ENCODE data around the gene CTNNA2.

CTNNA2 gene

DNA sequence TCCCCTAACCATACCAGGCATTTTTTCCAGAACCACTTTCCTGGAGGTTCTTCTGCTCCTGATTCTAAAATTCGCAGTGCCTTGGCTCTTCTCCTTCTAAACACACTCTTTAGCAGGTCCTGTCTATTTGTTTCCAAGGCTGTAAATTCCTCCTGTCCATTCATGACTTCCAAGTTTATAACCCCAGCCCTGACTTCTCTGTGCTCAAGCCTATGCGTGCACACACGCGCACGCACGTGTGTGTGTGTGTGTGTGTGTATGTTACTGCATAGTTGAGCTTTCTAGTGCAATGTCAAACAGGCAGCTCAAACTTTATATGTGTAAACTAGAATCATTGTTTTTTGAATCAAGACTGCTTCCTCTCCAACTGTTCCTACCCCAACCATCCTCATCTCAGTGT, 454.0 kb downstream of the CTNNA2 start:
- H4K12ac ChIP-seq (ENCODE audit: low read depth, low read length): no peak overlapping the region
- no peaks in the 10 kb centered on the region for H3K36me3 ChIP-seq (ENCODE audit: control insufficient read depth in 1 of 2, insufficient read depth in 2 of 2, low read length in 2 of 2)
- no peaks in the 10 kb centered on the region for H3K27me3 ChIP-seq (ENCODE audit: insufficient read depth, low read length)
- no peak overlapping the region for H2AK5ac ChIP-seq (ENCODE audit: low read length)
- no peak overlapping the region for H3K27ac ChIP-seq (ENCODE audit: low read depth, low read length)
- no peak overlapping the region for H4K91ac ChIP-seq (ENCODE audit: low read depth, low read length)
- H3K9ac ChIP-seq (ENCODE audit: low read length): no peak overlapping the region
- no peak overlapping the region for H3K23ac ChIP-seq (ENCODE audit: low read length)
- no peaks in the 10 kb centered on the region for H3K9me3 ChIP-seq (ENCODE audit: insufficient read depth, low read depth, low read length)
- WGBS (ENCODE audit: extremely low coverage, insufficient coverage, insufficient read length): no CpG with 5 or more reads among the region's 6 CpGs
- H3K4me3 ChIP-seq (ENCODE audit: low read depth, low read length): no peak overlapping the region
- no peak for DNase-seq
- H3K79me2 ChIP-seq (ENCODE audit: control insufficient read depth, insufficient read depth, low read length, poor library complexity): no peaks in the 10 kb centered on the region
- no peak overlapping the region for H4K8ac ChIP-seq (ENCODE audit: low read depth, low read length)
- no peak overlapping the region for H2BK12ac ChIP-seq (ENCODE audit: low read length)
- no peak overlapping the region for H3K18ac ChIP-seq (ENCODE audit: low read length)
- H2BK5ac ChIP-seq (ENCODE audit: low read depth, low read length, poor library complexity): no peak overlapping the region
- H3K4ac ChIP-seq (ENCODE audit: low read depth, low read length): no peak overlapping the region
- H3K4me2 ChIP-seq (ENCODE audit: low read length): no peak overlapping the region
- H3K4me1 ChIP-seq (ENCODE audit: control insufficient read depth in 1 of 2, insufficient read depth in 2 of 2, low read length in 2 of 2): no peaks in the 10 kb centered on the region
- H3K14ac ChIP-seq (ENCODE audit: low read length): no peak overlapping the region
- no peak overlapping the region for H2BK120ac ChIP-seq (ENCODE audit: insufficient read depth, low read length, poor library complexity)
- no peak overlapping the region for H2AFZ ChIP-seq (ENCODE audit: insufficient read depth, low read length, poor library complexity)
- no peaks in the 10 kb centered on the region for H3K79me1 ChIP-seq (ENCODE audit: low read length)

DNA sequence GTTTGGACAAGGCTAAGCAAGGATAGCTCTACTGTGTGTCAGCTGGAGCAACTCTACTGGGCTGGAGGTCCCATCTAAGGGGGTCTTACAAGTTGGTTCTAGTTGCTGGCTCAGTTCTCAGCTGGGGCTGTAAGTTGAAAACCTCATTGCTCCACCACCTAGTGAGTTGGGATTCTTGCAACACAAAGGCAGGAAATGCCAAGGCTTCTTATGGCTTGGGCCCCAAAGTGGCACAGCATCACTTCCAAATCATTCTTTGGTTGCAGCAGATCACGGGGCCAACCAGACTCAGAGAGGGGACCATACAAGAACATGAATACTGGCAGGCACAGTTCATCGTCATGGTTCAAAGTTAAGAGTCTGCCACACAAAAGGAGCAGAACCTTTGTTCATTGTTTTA, 459.0 kb downstream of the CTNNA2 start:
- Histone ChIP-seq H2BK12ac (ENCODE audit: low read length) (no peak overlapping the region), H4K8ac (ENCODE audit: low read depth, low read length) (no peak overlapping the region), H3K23ac (ENCODE audit: low read length) (no peak overlapping the region), H3K4me1 (ENCODE audit: control insufficient read depth in 1 of 2, insufficient read depth in 2 of 2, low read length in 2 of 2) (no peaks in the 10 kb centered on the region), H3K27me3 (ENCODE audit: insufficient read depth, low read length) (no peaks in the 10 kb centered on the region), H4K91ac (ENCODE audit: low read depth, low read length) (no peak overlapping the region), H3K14ac (ENCODE audit: low read length) (no peak overlapping the region), H3K4me3 (ENCODE audit: low read depth, low read length) (no peak overlapping the region), H3K79me1 (ENCODE audit: low read length) (no peaks in the 10 kb centered on the region), H3K36me3 (ENCODE audit: control insufficient read depth in 1 of 2, insufficient read depth in 2 of 2, low read length in 2 of 2) (no peaks in the 10 kb centered on the region), H3K9me3 (ENCODE audit: insufficient read depth, low read depth, low read length) (no peaks in the 10 kb centered on the region), H2BK120ac (ENCODE audit: insufficient read depth, low read length, poor library complexity) (no peak overlapping the region), H2AFZ (ENCODE audit: insufficient read depth, low read length, poor library complexity) (no peak overlapping the region), H2AK5ac (ENCODE audit: low read length) (no peak overlapping the region), H3K27ac (ENCODE audit: low read depth, low read length) (no peak overlapping the region), H3K79me2 (ENCODE audit: control insufficient read depth, insufficient read depth, low read length, poor library complexity) (no peaks in the 10 kb centered on the region), H3K9ac (ENCODE audit: low read length) (no peak overlapping the region), H3K4ac (ENCODE audit: low read depth, low read length) (no peak overlapping the region), H4K12ac (ENCODE audit: low read depth, low read length) (no peak overlapping the region), H3K18ac (ENCODE audit: low read length) (no peak overlapping the region), H2BK5ac (ENCODE audit: low read depth, low read length, poor library complexity) (no peak overlapping the region), H3K4me2 (ENCODE audit: low read length) (no peak overlapping the region)
- DNase-seq: no peak
- no CpG with 5 or more reads among the region's 2 CpGs for WGBS (ENCODE audit: extremely low coverage, insufficient coverage, insufficient read length)

DNA sequence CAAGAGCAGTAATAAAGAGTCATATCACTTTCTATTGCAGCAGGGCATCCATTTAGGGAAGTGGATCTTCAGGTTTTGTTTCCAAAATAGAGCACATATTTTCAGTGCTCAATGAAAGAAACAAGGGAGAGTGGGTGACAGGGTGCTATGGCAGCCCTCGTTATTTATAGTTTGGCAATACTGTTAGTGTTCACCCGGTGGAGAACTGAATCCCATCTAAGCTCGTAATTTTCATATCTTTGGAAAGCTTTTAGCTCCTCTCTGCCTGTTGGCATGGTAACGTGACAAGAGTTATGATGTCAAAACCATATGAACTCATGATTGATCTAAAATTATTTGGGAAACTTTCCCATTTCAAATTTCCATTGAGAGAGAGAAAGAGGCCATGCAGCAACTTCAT, 459.8 kb downstream of the CTNNA2 start:
- Histone ChIP-seq H2BK5ac (ENCODE audit: low read depth, low read length, poor library complexity) (no peak overlapping the region), H2AK5ac (ENCODE audit: low read length) (no peak overlapping the region), H3K23ac (ENCODE audit: low read length) (no peak overlapping the region), H2AFZ (ENCODE audit: insufficient read depth, low read length, poor library complexity) (no peak overlapping the region), H4K8ac (ENCODE audit: low read depth, low read length) (no peak overlapping the region), H3K9ac (ENCODE audit: low read length) (no peak overlapping the region), H3K9me3 (ENCODE audit: insufficient read depth, low read depth, low read length) (no peaks in the 10 kb centered on the region), H3K79me2 (ENCODE audit: control insufficient read depth, insufficient read depth, low read length, poor library complexity) (no peaks in the 10 kb centered on the region), H3K27me3 (ENCODE audit: insufficient read depth, low read length) (no peaks in the 10 kb centered on the region), H3K27ac (ENCODE audit: low read depth, low read length) (no peak overlapping the region), H3K36me3 (ENCODE audit: control insufficient read depth in 1 of 2, insufficient read depth in 2 of 2, low read length in 2 of 2) (no peaks in the 10 kb centered on the region), H4K91ac (ENCODE audit: low read depth, low read length) (no peak overlapping the region), H4K12ac (ENCODE audit: low read depth, low read length) (no peak overlapping the region), H3K4me3 (ENCODE audit: low read depth, low read length) (no peak overlapping the region), H2BK12ac (ENCODE audit: low read length) (no peak overlapping the region), H3K4ac (ENCODE audit: low read depth, low read length) (no peak overlapping the region), H3K14ac (ENCODE audit: low read length) (no peak overlapping the region), H3K79me1 (ENCODE audit: low read length) (no peaks in the 10 kb centered on the region), H3K18ac (ENCODE audit: low read length) (no peak overlapping the region), H3K4me2 (ENCODE audit: low read length) (no peak overlapping the region), H2BK120ac (ENCODE audit: insufficient read depth, low read length, poor library complexity) (no peak overlapping the region), H3K4me1 (ENCODE audit: control insufficient read depth in 1 of 2, insufficient read depth in 2 of 2, low read length in 2 of 2) (no peaks in the 10 kb centered on the region)
- WGBS (ENCODE audit: extremely low coverage, insufficient coverage, insufficient read length): no CpG with 5 or more reads among the region's 4 CpGs
- DNase-seq: no peak

DNA sequence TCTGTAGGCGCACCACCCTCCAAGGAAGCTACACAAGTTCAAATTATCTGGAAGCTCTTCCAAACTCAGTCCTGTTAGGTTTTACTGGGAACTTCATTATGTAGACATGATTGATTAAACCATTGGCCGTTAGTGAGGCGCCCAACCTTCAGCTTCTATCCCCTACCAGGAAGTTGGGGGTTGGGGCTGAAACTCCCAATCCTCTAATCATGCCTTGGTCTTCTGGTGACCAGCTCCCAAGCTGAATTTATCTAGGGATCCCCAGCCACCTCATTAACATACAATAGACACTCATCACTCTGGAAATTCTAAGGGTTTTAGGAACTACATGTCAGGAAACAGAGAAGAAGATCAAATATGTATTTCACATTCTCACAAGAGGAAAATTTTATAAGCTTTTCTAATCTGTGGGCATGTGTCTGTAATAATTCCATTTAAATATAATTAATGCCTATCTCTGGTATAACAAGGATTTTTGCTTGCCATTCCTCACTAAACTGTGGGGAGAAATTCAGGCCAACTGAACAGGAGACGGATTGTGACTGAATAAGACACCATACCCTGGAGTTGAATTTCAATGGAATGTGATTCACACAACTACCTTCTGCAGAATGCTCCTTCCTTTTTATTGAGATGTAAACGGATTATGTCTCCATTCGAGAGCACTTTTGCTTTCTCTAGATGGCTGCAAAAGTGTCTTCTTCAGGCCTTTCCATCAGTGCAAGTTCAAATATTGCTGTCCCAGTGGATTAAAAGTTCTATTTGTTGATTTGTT, 463.1 kb downstream of the CTNNA2 start:
- H3K14ac ChIP-seq (ENCODE audit: low read length): no peak overlapping the region
- H3K4me1 ChIP-seq (ENCODE audit: control insufficient read depth in 1 of 2, insufficient read depth in 2 of 2, low read length in 2 of 2): no peaks in the 10 kb centered on the region
- H2AFZ ChIP-seq (ENCODE audit: insufficient read depth, low read length, poor library complexity): no peak overlapping the region
- H4K8ac ChIP-seq (ENCODE audit: low read depth, low read length): no peak overlapping the region
- no peaks in the 10 kb centered on the region for H3K79me2 ChIP-seq (ENCODE audit: control insufficient read depth, insufficient read depth, low read length, poor library complexity)
- no peak overlapping the region for H3K4me2 ChIP-seq (ENCODE audit: low read length)
- H3K79me1 ChIP-seq (ENCODE audit: low read length): no peaks in the 10 kb centered on the region
- no peaks in the 10 kb centered on the region for H3K36me3 ChIP-seq (ENCODE audit: control insufficient read depth in 1 of 2, insufficient read depth in 2 of 2, low read length in 2 of 2)
- no peak overlapping the region for H3K18ac ChIP-seq (ENCODE audit: low read length)
- no peak overlapping the region for H3K4ac ChIP-seq (ENCODE audit: low read depth, low read length)
- DNase-seq: no peak
- no peak overlapping the region for H3K27ac ChIP-seq (ENCODE audit: low read depth, low read length)
- WGBS (ENCODE audit: extremely low coverage, insufficient coverage, insufficient read length): no CpG with 5 or more reads among the region's 6 CpGs
- H2AK5ac ChIP-seq (ENCODE audit: low read length): no peak overlapping the region
- H2BK120ac ChIP-seq (ENCODE audit: insufficient read depth, low read length, poor library complexity): no peak overlapping the region
- H3K9me3 ChIP-seq (ENCODE audit: insufficient read depth, low read depth, low read length): no peaks in the 10 kb centered on the region
- H3K9ac ChIP-seq (ENCODE audit: low read length): no peak overlapping the region
- H2BK12ac ChIP-seq (ENCODE audit: low read length): no peak overlapping the region
- H2BK5ac ChIP-seq (ENCODE audit: low read depth, low read length, poor library complexity): no peak overlapping the region
- H3K4me3 ChIP-seq (ENCODE audit: low read depth, low read length): no peak overlapping the region
- H3K23ac ChIP-seq (ENCODE audit: low read length): no peak overlapping the region
- no peak overlapping the region for H4K12ac ChIP-seq (ENCODE audit: low read depth, low read length)
- H3K27me3 ChIP-seq (ENCODE audit: insufficient read depth, low read length): no peaks in the 10 kb centered on the region
- no peak overlapping the region for H4K91ac ChIP-seq (ENCODE audit: low read depth, low read length)
